ENCODE measurements around the gene SPAG5.

DNA sequence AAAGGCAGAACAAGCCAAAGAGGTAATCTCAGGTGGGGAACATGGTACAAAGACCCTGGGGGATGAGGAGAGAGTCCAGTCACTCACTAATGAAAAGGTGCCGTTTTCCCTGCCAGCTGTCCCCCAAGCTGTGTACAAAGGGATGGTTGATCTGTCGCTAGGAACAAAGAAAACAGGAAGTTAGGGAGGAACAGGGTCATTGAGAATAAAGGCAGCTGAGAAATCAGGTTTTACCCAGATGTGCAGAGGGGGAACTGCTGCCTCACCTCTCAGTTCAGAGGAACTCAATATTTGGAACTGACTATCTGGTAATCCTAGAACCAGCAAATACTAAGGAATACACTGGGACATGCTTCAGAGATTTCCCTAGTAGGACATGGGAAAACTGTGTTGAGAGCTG is 13.7 kb upstream of the SPAG5 start:
- TF ChIP-seq, protein P1, sequence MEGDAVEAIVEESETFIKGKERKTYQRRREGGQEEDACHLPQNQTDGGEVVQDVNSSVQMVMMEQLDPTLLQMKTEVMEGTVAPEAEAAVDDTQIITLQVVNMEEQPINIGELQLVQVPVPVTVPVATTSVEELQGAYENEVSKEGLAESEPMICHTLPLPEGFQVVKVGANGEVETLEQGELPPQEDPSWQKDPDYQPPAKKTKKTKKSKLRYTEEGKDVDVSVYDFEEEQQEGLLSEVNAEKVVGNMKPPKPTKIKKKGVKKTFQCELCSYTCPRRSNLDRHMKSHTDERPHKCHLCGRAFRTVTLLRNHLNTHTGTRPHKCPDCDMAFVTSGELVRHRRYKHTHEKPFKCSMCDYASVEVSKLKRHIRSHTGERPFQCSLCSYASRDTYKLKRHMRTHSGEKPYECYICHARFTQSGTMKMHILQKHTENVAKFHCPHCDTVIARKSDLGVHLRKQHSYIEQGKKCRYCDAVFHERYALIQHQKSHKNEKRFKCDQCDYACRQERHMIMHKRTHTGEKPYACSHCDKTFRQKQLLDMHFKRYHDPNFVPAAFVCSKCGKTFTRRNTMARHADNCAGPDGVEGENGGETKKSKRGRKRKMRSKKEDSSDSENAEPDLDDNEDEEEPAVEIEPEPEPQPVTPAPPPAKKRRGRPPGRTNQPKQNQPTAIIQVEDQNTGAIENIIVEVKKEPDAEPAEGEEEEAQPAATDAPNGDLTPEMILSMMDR (IDR thresholded peaks at IDR 0.05) = no peak
- TF ChIP-seq POLR2A (IDR thresholded peaks at IDR 0.05) = no peak

All from esophagus squamous epithelium (tissue), 4 donors.